A673 (cell line): Measurements from ENCODE around the gene SCGB3A1.

Source experiments
- CTCF ChIP-seq: fragments of 300-800, 200-600 bp; sonication (generic); conservative IDR thresholded peaks from 2 replicates; pipeline ENCODE4 v1.5.1; 2017; ENCODE audit warnings: low read depth, mild to moderate bottlenecking, antibody characterized with exemption, low read length, moderate library complexity, mixed read lengths
- EZH2 ChIP-seq: fragments of 200-600 bp; sonication (generic); IDR thresholded peaks from 2 replicates; pipeline ENCODE4 v1.6.1; 2017; ENCODE audit warnings: borderline replicate concordance, low read depth, mild to moderate bottlenecking, mixed read lengths, antibody characterized with exemption, low read length; ENCODE audit not compliant: poor library complexity, severe bottlenecking

- TF ChIP-seq CTCF: no peak
- TF ChIP-seq EZH2: no peak
Observed at GRCh38 chr5:180602481-180603075, 11.3 kb upstream of the SCGB3A1 start.
